GM12864 (cell line): ENCODE results near the gene GLMN.
"Not testable (repeated sequence)": the region's sequence is repeated elsewhere in the genome, so short reads cannot be mapped to it uniquely, and the experiment has no call there.

ENCODE experiments used
- DNase-seq: peaks from one replicate; pipeline ENCODE4 v3.0.0-alpha.2; 2011; ENCODE audit warnings: low read depth
- H3K4me3 ChIP-seq: 2 replicates; pipeline ENCODE4 v1.5.1; 2011; ENCODE audit warnings: mild to moderate bottlenecking, low read depth, low read length, control low read depth
- CTCF ChIP-seq: IDR thresholded peaks from 2 replicates; pipeline ENCODE4 v1.5.1; 2011; ENCODE audit warnings: low read depth, mild to moderate bottlenecking, moderate library complexity, low read length, control low read depth, inconsistent platforms; ENCODE audit errors: missing control alignments

Gene GLMN

GRCh38 chr1:92274939-92275338, 23.8 kb downstream of the GLMN start:
- H3K4me3 ChIP-seq, result no peak overlapping the region
- TF ChIP-seq CTCF, result no peak
- DNase-seq, result no peak

- DNase-seq, result no peak
- H3K4me3 ChIP-seq, result no peak overlapping the region
- TF ChIP-seq CTCF, result no peak
Observed at GRCh38 chr1:92273039-92273438, 25.7 kb downstream of the GLMN start.

GRCh38 chr1:92262516-92262915, 36.3 kb downstream of the GLMN start:
- H3K4me3 ChIP-seq, result no peak overlapping the region
- no peak for DNase-seq
- TF ChIP-seq CTCF, result no peak

- no peak for DNase-seq
- TF ChIP-seq CTCF, result no peak
- H3K4me3 ChIP-seq, result no peak overlapping the region
Observed at GRCh38 chr1:92259350-92259749, 39.4 kb downstream of the GLMN start.

GRCh38 chr1:92254714-92255113, 44.1 kb downstream of the GLMN start:
- DNase-seq, H3K4me3 ChIP-seq: not testable (repeated sequence)

- TF ChIP-seq CTCF, result no peak
- no peak for DNase-seq
- no peak overlapping the region for H3K4me3 ChIP-seq
Observed at GRCh38 chr1:92244376-92244775, 54.4 kb downstream of the GLMN start.

- TF ChIP-seq CTCF, result no peak
- no peak overlapping the region for H3K4me3 ChIP-seq
- DNase-seq, result no peak
Observed at GRCh38 chr1:92240034-92240433, 58.8 kb downstream of the GLMN start.

- no peak for TF ChIP-seq CTCF
- no peak overlapping the region for H3K4me3 ChIP-seq
- no peak for DNase-seq
Observed at GRCh38 chr1:92230736-92231135, 68.1 kb downstream of the GLMN start.
